ENCODE results near the gene CCDC28B.

- TF ChIP-seq CTCF (conservative IDR thresholded peaks at IDR 0.05; ENCODE audit: low read depth, low read length) = no peak
- TF ChIP-seq EZH2 (IDR thresholded peaks at IDR 0.05; ENCODE audit: borderline replicate concordance, low read depth, low read length, poor library complexity, severe bottlenecking) = no peak
These were observed 37.0 kb upstream of the CCDC28B start for GRCh38 chr1:32163405-32163804.
